OCI-LY1 (cell line): ENCODE measurements around the gene SATB1.

Experiments used
- H2AFZ ChIP-seq: fragments of 200-600 bp; sonication (generic), shearing (Covaris generic); 2 replicates; pipeline ENCODE4 v1.6.0; 2014; ENCODE audit warnings: antibody characterized with exemption, mild to moderate bottlenecking, low read length
- H3F3A ChIP-seq: fragments of 200-600 bp; sonication (generic), shearing (Covaris generic); 2 replicates; pipeline ENCODE4 v1.6.0; 2014; ENCODE audit warnings: mild to moderate bottlenecking, antibody characterized with exemption, low read length, moderate library complexity; ENCODE audit not compliant: insufficient read depth
- H3K27ac ChIP-seq: fragments of 200-600 bp; sonication (generic); 2 replicates; pipeline ENCODE4 v1.5.1; 2014; ENCODE audit warnings: low read length, mixed run types, mild to moderate bottlenecking, low read depth; ENCODE audit not compliant: poor library complexity, severe bottlenecking
- H3K27me3 ChIP-seq: fragments of 200-600 bp; sonication (generic); 2 replicates; pipeline ENCODE4 v1.6.0; 2014; ENCODE audit warnings: antibody characterized with exemption, mild to moderate bottlenecking, low read length, moderate library complexity; ENCODE audit not compliant: insufficient read depth
- H3K36me3 ChIP-seq: fragments of 200-600 bp; sonication (generic); 2 replicates; pipeline ENCODE4 v1.6.1; 2014; ENCODE audit warnings: mild to moderate bottlenecking, antibody characterized with exemption, low read length, moderate library complexity, mixed read lengths; ENCODE audit not compliant: insufficient read depth
- H3K4me1 ChIP-seq: fragments of 200-600 bp; sonication (generic); 2 replicates; pipeline ENCODE4 v1.5.1; 2014; ENCODE audit warnings: mild to moderate bottlenecking, low read length, moderate library complexity; ENCODE audit not compliant: insufficient read depth, severe bottlenecking
- H3K4me2 ChIP-seq: fragments of 200-600 bp; sonication (generic), shearing (Covaris generic); 2 replicates; pipeline ENCODE4 v1.6.1; 2014; ENCODE audit warnings: low read length
- H3K4me3 ChIP-seq: fragments of 200-600 bp; sonication (generic); 2 replicates; pipeline ENCODE4 v1.5.1; 2014; ENCODE audit warnings: low read length, low read depth, mild to moderate bottlenecking, mixed read lengths; ENCODE audit not compliant: poor library complexity, severe bottlenecking
- H3K79me2 ChIP-seq: fragments of 200-600 bp; shearing (Covaris generic); 2 replicates; pipeline ENCODE4 v1.6.1; 2016; ENCODE audit warnings: mixed run types, low read length, mixed read lengths; ENCODE audit not compliant: insufficient read depth
- H3K9ac ChIP-seq: fragments of 200-600 bp; sonication (generic), shearing (Covaris generic); 2 replicates; pipeline ENCODE4 v1.6.1; 2014; ENCODE audit warnings: mild to moderate bottlenecking, low read length, mixed read lengths
- H3K9me2 ChIP-seq: fragments of 200-600 bp; sonication (generic), shearing (Covaris generic); 2 replicates; pipeline ENCODE4 v1.6.1; 2014; ENCODE audit warnings: low read depth, mild to moderate bottlenecking, low read length, mixed read lengths
- H3K9me3 ChIP-seq: fragments of 200-600 bp; shearing (Covaris generic); 2 replicates; pipeline ENCODE4 v1.6.1; 2014; ENCODE audit warnings: low read length, mixed read lengths
- H4K20me1 ChIP-seq: fragments of 200-600 bp; sonication (generic), shearing (Covaris generic); 2 replicates; pipeline ENCODE4 v1.6.0; 2016; ENCODE audit warnings: mild to moderate bottlenecking, low read length; ENCODE audit not compliant: insufficient read depth
- EZH2 ChIP-seq: fragments of 200-600 bp; sonication (generic), shearing (Covaris generic); IDR thresholded peaks from 2 replicates; pipeline ENCODE4 v1.8.0; 2017; ENCODE audit warnings: borderline replicate concordance, mixed run types, mild to moderate bottlenecking, antibody characterized with exemption, low read length, moderate library complexity, mixed read lengths
- TF ChIP-seq, protein P1 (sequence below): fragments of 200-600 bp; sonication (generic), shearing (Covaris generic); IDR thresholded peaks from 2 replicates; pipeline ENCODE4 v1.5.1; 2017; ENCODE audit warnings: mild to moderate bottlenecking, antibody characterized with exemption, low read length, moderate library complexity, mixed read lengths

SATB1 gene

DNA sequence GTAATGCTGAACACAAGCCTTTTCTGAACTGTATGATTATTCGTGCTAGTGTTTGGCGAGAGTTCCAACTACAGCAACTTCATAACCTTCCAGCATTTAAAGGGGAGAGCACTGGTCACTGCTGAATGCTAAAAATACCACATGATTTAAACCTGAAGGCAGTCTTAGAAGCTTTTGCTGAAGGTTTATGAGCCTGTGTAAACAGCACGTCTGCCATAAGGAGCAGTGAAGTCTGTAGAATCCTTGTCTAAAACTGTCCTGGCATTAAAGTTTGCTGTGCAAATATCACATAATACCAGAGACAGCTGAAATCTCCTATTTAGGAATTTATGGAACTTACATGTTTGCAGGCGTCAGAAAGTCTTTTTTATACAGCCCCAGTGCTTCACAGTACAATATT is 5.9 kb downstream of the SATB1 start:
- Histone ChIP-seq H3K9me3 (no peaks in the 10 kb centered on the region), H3K27ac (no peak overlapping the region), H3F3A (no peaks in the 10 kb centered on the region), H3K36me3 (peaks cover 32% of the 10 kb centered on the region; the same call in 1 of the 2 replicates), H3K9ac (no peak overlapping the region), H2AFZ (no peak overlapping the region), H4K20me1 (no peaks in the 10 kb centered on the region), H3K4me3 (no peak overlapping the region), H3K79me2 (no peaks in the 10 kb centered on the region), H3K9me2 (no peaks in the 10 kb centered on the region), H3K4me1 (peaks cover 19% of the 10 kb centered on the region), H3K27me3 (no peaks in the 10 kb centered on the region), H3K4me2 (no peak overlapping the region)
- TF ChIP-seq, protein P1, sequence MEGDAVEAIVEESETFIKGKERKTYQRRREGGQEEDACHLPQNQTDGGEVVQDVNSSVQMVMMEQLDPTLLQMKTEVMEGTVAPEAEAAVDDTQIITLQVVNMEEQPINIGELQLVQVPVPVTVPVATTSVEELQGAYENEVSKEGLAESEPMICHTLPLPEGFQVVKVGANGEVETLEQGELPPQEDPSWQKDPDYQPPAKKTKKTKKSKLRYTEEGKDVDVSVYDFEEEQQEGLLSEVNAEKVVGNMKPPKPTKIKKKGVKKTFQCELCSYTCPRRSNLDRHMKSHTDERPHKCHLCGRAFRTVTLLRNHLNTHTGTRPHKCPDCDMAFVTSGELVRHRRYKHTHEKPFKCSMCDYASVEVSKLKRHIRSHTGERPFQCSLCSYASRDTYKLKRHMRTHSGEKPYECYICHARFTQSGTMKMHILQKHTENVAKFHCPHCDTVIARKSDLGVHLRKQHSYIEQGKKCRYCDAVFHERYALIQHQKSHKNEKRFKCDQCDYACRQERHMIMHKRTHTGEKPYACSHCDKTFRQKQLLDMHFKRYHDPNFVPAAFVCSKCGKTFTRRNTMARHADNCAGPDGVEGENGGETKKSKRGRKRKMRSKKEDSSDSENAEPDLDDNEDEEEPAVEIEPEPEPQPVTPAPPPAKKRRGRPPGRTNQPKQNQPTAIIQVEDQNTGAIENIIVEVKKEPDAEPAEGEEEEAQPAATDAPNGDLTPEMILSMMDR = no peak
- no peak for TF ChIP-seq EZH2

- no peak overlapping the region for H3K9ac ChIP-seq
- no peak overlapping the region for H2AFZ ChIP-seq
- peaks cover 11% of the 10 kb centered on the region for H3K4me1 ChIP-seq
- H3K79me2 ChIP-seq = no peaks in the 10 kb centered on the region
- H3K4me2 ChIP-seq = no peak overlapping the region
- H3K36me3 ChIP-seq = peaks cover 36% of the 10 kb centered on the region; the same call in 1 of the 2 replicates
- H4K20me1 ChIP-seq = no peaks in the 10 kb centered on the region
- H3K27ac ChIP-seq = no peak overlapping the region
- H3K9me2 ChIP-seq = no peaks in the 10 kb centered on the region
- no peaks in the 10 kb centered on the region for H3F3A ChIP-seq
- TF ChIP-seq, protein P1 = no peak
- no peak for TF ChIP-seq EZH2
- H3K27me3 ChIP-seq = no peaks in the 10 kb centered on the region
- H3K9me3 ChIP-seq = no peaks in the 10 kb centered on the region
- no peak overlapping the region for H3K4me3 ChIP-seq
Observed at GRCh38 chr3:18417904-18418572, 7.1 kb downstream of the SATB1 start.

GRCh38 chr3:18416332-18416731 is 8.8 kb downstream of the SATB1 start:
- H3K9me3 ChIP-seq = no peaks in the 10 kb centered on the region
- H3K4me1 ChIP-seq = no peaks in the 10 kb centered on the region
- H3K27me3 ChIP-seq = no peaks in the 10 kb centered on the region
- no peak overlapping the region for H3K4me2 ChIP-seq
- no peaks in the 10 kb centered on the region for H4K20me1 ChIP-seq
- no peak overlapping the region for H3K4me3 ChIP-seq
- no peaks in the 10 kb centered on the region for H3K79me2 ChIP-seq
- H2AFZ ChIP-seq = no peak overlapping the region
- H3K9ac ChIP-seq = no peak overlapping the region
- TF ChIP-seq, protein P1 = no peak
- no peak for TF ChIP-seq EZH2
- no peak overlapping the region for H3K27ac ChIP-seq
- H3F3A ChIP-seq = no peaks in the 10 kb centered on the region
- peaks cover 36% of the 10 kb centered on the region; the same call in 1 of the 2 replicates for H3K36me3 ChIP-seq
- no peaks in the 10 kb centered on the region for H3K9me2 ChIP-seq
